HG03108 (cell line): ENCODE results near the gene TENT5C.
"Not testable (repeated sequence)": the region's sequence is repeated elsewhere in the genome, so short reads cannot be mapped to it uniquely, and the experiment has no call there.

Source experiments
- ATAC-seq: cut with Tn5 transposase; IDR thresholded peaks from one replicate; pipeline ENCODE4 v1.9.1; 2021; ENCODE audit warnings: moderate library complexity; ENCODE audit not compliant: unreplicated experiment

Gene TENT5C

DNA sequence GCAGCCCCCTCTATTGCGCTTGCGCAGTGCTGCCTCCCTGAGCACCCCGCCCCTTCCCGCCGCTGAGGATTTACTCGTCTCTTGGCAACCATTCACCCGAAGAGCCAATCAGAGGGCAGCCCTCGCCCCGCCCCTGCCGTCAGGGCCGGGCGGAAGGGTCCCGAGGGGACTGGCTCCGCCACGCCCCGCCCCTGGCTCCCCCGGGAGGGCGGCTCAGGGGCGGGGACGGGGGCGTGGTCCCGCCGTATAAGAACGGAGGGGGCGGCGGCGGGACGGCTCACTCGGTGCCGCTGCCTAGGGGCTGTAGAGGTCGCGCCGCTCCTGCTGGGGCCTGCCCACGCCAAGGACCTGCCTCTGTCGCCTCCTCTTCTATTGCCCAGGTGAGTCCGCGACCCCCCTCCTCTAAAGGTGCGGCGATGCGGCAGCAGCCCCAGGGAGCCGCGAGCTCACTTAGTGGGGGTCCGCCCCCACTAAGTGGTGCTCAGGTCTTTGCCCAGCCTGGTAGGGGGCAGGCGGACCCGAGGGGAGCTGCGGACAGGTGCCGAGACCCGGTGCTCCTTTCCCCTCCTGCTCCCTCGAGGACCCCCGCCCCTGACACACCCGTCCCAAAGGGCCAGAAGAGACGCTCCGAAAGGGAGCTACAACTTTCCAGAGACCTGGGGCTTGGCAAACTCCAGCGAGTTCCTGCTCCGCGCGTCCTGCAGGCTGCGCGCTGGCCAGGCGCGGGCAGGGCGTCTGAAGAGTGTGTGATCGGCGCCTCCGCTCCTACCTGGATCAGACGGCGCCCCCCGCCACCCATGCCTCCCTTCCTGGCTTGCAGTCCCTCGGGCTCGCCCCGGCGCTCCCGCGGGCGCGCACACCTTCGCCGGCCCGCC is at the start of gene TENT5C:
Gene TENT5C (plus strand): TSS at position 275 of the 875 bp plus-strand sequence. CDS start 16,821 bp downstream, outside the sequence.
- peak; percentile 90 for ATAC-seq

DNA sequence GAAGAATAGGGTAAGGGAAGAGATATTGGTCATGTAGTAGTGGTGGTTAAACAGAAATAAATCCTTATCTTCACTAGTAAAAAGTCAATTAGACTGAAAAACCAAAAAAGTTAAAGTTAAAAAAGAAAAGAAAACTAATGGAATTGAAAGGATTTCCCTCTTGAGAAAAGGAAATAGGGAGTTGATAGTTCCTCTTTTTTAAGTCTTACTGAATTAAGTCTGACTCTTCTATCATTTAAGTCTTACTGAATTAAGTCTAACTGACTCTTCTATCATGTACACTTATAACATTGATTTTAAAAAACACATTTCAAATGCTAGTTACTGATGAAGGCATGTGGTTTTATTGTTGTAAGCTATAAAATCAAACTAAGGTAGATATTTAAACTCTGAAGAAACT is 49.5 kb upstream of the TENT5C start:
- no peak for ATAC-seq

DNA sequence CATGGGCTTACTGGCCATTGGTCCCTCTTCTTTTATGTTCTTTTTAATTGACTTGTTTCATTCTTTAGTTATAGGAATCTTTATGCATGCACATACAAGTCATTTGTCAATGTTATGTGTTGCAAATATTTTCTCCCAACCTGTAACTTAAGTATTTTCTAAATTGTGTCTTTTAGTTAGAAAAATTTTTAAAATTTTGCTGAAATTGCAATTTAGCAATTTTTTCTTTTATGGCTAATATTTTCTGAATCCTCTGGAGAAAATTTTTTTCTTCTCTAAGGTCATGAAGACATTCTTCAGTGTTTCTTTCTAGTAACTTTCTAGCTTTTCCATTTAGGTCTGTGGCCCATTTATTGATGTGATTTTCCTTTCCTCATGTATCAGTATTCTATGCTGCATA is 48.9 kb upstream of the TENT5C start:
- ATAC-seq, result no peak

GRCh38 chr1:117558451-117558850 is 47.4 kb upstream of the TENT5C start:
- ATAC-seq, result not testable (repeated sequence)

DNA sequence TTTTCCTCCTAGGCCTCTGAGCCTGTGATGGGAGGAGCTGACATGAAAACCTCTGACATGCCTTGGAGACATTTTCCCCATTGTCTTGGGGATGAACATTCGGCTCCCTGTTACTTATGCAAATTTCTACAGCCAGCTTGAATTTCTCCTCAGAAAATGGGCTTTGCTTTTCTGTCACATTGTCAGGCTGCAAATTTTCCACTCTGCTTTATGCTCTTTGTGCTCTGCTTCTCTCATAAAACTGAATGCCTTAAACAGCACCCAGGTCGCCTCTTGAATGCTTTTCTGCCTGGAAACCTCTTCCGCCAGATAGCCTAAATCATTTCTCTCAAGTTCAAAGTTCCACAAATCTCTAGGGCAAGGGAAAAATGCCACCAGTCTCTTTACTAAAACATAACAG is 46.7 kb upstream of the TENT5C start:
- ATAC-seq, result no peak

DNA sequence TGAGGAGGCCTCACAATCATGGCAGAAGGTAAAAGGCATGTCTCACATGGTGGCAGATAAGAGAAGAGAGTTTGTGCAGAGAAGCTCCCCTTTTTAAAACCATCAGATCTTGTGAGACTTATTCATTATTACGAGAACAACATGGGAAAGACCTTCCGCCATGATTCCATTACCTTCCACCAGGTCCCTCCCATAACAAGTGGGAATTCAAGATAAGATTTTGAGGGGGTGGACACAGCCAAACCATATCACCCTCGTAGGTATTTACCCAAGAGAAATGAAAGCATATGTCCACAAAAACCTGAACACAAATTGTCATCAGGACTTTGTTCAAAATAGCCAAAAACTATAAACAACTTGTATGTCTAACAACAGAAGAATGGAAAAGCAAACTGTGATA is 45.9 kb upstream of the TENT5C start:
- no peak for ATAC-seq

DNA sequence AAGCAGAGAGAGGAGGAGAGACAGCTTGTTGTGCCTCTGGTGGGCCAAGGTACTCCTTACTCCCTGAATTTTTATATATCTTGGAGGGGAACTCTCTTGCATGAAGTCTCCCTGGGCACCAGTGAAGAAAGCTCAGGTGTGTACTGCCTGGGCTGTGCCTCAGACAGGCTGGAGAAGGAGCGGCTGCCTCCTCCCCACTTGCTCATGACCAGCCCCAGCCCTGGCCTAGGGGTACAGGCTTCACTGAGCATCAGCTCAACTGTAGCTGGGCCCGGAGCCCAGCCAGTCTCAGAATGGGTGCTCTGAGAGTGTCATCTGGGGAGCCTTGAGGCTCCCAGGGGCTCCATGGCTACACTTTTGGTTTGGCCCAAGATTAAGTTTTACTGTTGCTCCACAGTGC is 44.8 kb upstream of the TENT5C start:
- no peak for ATAC-seq

GRCh38 chr1:117561551-117561950 is 44.3 kb upstream of the TENT5C start:
- no peak for ATAC-seq

- no peak for ATAC-seq
These were observed 43.0 kb upstream of the TENT5C start for GRCh38 chr1:117562581-117563491.

GRCh38 chr1:117563492-117563875 is 42.4 kb upstream of the TENT5C start:
- ATAC-seq, result no peak

DNA sequence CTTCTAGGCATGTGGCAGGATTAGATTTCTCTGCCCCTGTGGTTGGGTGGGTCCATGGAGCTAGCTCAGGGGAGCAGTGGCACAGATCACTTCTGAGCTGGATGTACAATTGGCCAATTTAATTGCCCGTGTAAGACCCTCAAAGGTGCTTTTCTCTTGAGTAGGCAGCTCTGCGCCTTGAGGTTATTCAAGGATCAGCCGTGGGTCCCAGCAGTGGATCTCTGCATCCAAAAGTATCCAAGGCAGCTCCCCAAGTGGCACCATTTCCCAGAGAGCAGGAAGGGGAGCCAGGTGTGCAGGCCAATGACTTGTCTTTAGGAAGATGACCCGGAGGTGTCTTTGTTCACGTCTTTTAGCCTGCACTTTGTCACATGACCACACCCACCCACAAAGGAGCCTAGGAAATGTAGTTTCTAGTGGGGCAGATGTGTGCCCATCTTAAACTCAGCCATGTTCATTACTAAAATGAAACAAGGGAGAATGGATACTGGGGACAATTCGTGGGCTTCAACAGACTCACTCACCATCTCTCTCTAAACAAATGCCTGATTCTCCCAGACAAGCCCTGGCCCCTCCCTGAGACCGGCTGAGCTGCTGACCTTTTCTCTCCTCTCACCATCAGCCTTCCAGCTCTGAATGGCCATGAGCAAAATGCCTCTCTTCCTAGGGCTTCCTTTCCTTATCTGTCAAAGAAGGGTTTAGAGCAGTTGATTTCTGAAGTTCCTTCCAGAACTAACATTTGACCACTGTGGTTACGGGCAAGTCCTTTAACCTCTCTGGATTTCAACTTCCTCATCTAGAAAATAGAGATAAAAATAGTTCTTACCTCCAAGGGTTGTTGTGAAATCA is 41.4 kb upstream of the TENT5C start:
- no peak for ATAC-seq

DNA sequence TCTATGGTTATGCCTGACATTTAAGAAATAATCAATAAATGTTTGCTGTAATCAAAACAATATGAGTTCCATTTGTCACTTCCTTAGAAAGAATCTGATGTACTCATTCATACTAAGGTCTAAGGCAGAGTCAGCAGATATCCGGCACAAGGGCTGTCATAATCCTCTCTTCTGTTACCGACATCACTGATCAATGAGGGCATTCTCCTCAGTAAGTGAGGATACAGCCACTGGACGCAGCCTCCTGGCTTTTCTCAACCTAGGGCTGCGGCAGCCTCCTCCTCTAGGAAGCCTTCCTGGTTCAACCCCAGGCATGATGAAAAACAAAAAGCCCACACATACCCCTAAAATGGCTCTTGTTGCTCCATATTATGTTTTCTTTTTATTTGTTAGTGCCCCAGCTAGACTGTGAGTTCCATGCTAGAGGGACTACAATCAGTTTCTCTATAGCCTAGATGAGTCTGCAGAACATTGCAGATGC is 40.7 kb upstream of the TENT5C start:
- no peak for ATAC-seq

GRCh38 chr1:117565745-117566455 is 39.9 kb upstream of the TENT5C start:
- ATAC-seq, result no peak

DNA sequence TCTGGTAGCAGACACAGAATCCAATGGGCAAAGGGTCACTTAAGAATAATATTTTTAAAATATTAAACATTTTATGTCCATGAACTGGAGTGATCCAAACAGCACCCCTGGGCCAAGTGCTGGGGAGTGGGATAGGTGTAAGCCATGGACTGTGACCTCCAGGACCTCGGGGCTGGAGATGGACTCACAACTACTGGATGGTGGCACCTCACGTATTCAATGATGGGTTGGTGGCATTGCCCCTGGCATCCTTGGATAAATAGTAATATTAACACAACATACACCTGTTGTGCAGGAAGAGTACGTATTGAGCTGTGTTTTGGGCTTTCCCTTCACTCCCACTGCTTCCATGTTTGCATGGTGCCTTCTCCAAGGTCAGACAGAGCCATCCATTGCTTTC is 39.3 kb upstream of the TENT5C start:
- ATAC-seq, result no peak

GRCh38 chr1:117567435-117567834 is 38.4 kb upstream of the TENT5C start:
- no peak for ATAC-seq

DNA sequence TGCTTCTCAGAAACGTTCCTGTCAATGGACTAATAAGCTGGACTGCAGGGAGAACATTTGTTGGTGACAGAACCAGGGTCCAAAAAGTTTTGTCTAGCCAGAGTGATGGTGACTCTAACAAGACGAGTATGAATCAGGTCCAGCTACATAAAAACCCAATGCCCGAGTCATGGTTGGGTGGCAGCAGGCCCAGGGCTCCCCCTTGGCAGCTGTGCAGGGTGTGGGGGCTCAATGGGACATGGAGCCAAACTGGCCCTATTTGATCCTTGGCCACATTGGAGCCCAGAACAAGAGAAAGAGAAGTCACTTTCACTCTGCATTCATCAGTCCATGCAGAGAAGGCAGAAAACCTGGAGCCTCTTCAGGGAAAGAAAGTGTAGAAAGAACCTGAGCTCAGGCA is 37.9 kb upstream of the TENT5C start:
- no peak for ATAC-seq

DNA sequence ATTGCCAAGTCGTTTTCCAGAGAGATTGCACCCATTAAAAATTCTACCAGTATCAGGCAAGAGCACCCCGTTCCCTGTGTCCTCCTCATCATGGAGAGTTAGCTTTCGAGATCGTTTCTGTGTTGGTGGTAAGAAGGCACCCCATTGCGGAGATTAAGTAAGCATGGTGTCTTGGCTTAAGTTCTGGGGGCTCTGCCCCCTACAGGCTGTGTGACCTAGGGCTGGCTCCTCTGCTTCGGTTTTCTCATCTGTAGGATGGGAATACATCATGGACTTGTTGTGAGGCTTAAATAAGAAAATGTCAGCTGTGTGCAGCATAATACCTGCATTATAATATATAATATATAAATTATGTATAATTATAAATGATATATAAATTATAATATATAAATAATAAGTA is 36.8 kb upstream of the TENT5C start:
- ATAC-seq, result no peak

GRCh38 chr1:117569856-117570255 is 36.0 kb upstream of the TENT5C start:
- ATAC-seq, result no peak

DNA sequence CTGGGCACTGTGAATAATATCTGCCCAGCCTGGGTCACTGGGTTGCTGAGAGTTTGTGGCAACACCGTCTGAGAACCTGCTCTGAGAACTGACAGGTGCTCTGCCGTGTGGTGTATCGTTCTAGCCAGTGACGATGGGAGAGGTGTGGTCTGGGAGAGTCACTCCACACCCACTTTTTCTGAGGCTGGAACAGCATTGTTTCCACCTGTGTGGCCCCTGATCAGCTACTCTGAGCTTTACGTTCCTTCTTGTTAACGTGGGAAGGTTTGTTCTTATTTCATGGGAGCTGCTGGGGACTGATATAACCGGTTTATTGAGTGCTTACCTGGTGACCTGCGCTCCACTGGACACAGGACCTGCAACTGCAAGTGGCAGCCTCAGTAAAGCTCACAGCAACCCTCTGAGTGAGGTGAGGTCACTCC is 34.8 kb upstream of the TENT5C start:
- no peak for ATAC-seq

GRCh38 chr1:117571496-117571895 is 34.4 kb upstream of the TENT5C start:
- ATAC-seq, result no peak
